H4 (cell line): ENCODE data around the gene DGKI. TPM values are rescaled to one million over a fixed set of nuclear protein-coding genes. Genes with fewer than 3 reads are reported as not detected.

Source experiments
- DNase-seq: peaks from one replicate; pipeline ENCODE4 v3.0.0-alpha.2; 2015; ENCODE audit warnings: low spot score
- total RNA-seq: library from RNA; depleted of rRNA; stranded (reverse); fragments of >200 nt; shearing (Covaris generic); gene quantifications from 2 replicates; pipeline ENCODE4 v1.2.3, GENCODE V29; 2014

The DGKI gene
- total RNA-seq, 1 experiment from 2014 or later = 1.5 TPM

DNA sequence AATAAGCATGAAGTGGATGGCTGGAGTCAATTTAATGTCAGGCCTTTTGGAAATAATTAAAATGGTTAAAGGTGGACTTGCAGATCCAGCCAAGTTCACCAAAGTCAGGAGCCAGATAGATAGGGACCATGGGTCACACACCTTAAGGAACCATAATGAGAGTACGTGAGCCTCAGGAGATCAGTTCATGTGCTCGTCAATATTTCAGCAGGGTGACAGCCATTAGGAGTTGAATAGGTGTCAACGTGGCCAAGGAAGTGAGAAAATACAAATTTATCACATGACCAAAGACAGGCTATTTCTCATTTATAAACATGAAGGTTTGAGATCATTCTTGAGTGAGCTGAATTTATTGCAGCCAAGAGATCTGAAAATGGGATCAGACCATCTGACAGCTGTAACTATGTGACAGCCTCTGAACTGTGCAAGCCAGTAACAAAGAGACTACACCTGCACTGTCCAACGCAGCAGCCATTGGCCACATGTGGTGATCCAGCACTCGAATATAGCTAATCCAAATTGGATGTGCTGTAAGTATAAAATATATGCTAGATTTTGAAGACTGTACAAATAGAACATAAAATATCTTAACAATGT is 253.6 kb downstream of the DGKI start:
- no peak for DNase-seq

DNA sequence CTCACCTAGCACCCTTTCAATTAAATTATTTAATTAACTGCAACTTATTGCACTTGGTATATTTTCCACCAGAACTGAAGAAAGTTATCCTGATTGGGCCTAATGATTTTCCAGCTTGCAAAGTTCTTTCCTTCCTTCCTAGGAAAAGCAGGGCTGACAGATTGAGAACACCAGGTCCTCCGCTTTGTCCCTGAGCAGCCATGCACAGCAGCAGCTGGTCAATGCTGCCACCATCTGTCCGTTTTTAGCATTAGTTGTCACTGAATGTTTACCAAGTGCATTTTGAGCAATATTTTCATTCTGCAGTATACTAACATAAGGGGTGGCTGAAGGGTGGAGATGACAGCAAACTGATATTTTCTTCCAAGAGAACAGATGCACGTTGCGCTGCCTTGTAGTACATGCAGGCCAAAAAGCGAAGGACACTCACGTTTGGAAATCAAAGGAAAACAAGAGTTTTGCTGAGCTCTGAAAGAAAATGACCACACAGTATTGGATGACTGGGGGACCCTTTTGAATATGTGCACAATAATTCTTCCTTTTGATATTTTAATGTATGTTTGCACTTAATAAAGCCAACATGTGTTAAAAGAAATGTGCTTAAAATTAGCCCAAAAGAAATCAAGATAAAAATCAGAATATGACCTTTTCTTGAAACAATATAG is 254.4 kb downstream of the DGKI start:
- peak; percentile 86 for DNase-seq

DNA sequence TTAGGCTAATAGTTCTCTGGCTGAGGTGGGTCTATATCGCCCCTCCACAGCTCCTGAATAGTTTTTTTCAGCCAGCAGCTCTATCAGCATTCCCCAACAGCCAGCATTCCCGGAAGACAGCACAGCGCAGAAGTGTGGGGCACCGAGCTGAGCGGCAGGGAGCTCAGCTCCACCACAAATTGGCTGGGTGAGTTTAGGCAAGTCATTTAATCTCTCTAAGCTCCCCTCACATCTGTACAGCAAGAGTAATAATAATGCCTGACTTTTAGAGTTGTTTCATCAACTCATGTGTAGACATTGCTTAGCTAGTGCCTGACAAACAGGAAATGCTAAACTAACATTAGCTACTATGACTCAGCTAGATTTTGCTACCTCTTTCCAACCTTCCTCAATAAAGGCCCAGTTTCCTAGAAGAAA is 255.3 kb downstream of the DGKI start:
- peak; percentile 69 for DNase-seq

DNA sequence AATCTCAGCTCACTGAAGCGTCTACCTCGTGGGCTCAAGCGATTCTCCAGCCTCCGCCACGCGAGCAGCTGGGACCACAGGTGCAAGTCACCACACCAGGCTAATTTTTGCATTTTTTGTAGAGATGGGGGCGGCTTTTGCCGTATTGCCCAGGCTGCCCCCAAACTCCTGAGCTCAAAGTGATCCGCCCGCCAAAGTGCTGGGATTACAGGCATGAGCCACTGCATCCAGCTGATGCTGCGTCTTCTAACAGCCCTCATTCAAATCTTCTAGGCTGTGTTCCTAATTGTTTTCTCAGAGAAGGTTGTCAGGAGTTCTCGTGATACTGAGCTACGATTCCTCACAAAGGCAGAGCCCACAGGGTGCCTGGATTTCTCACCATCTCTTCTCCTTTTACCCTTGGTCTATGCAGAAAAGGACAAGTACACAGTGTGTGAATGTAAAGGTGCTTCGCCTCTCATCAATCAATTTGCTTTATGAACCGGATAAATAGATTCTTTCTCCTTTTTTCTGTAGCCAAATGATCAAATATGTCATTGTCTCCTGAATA is 255.9 kb downstream of the DGKI start:
- no peak for DNase-seq

DNA sequence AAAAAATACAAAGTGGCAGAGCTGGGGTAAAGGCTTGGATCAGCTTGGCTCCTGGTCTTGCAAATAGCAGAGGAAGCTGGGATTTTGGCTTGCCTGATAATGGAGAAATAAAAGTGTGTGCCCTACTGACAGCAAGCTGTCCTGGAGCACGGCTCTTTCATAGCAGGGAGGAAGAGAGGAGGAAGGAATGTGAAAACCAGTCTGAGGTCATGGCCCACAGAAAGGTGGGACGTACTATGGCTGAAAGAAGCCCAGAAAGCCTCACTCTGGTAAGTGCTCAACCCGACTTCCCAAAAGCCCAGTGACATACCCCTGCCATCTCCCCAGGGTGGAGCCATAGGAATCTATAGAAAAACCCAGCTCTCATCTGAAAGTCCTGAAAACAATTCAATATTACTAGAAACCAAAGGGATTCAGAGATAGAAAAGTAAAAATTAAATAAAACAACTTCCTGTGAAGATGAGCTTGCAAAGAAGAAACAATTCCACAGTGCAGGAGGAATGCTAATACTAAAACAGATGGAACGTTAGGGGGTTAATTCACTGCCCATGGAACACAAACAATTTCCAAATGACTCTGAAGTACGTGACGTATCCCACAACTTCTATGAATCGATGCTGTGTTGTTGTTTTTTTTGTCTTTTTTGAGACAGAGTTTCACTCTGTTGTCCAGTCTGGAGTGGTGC is 256.6 kb downstream of the DGKI start:
- DNase-seq = no peak

DNA sequence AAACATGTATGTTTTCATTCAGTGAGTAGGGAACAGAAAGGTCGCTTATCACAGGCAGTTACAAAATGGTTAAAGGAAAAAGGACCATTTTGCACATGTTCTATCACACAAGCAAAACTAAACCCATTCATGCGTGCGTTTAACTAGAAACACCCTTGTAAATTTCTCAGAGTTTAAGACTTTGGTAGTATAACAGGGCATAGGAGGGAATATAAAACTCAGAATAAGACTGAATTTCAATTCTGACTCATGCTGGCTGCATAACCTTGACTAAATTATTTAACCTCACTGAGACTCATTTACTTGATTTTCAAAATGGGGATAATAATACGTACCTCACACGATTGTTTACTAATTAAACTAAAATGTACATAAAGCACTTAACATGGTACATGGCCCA is 259.4 kb downstream of the DGKI start:
- no peak for DNase-seq

DNA sequence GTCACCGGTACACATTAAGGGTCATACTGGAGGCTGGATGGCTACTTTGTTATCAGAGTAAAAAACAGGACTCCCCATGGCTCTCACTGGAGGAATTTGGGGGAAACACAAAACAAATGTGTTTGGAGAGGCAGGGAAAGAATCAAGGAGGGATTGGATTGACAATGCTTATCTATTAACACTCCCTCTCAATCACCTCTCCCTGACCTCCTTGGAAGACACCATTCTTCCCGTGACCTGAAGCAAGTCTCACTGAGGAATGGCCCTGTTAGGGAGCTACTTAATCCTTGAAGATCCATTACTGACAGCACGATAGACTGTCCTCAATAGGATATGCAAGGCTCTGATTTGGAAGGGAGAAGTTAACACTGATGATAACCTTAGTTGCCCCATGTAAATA is 261.2 kb downstream of the DGKI start:
- no peak for DNase-seq

DNA sequence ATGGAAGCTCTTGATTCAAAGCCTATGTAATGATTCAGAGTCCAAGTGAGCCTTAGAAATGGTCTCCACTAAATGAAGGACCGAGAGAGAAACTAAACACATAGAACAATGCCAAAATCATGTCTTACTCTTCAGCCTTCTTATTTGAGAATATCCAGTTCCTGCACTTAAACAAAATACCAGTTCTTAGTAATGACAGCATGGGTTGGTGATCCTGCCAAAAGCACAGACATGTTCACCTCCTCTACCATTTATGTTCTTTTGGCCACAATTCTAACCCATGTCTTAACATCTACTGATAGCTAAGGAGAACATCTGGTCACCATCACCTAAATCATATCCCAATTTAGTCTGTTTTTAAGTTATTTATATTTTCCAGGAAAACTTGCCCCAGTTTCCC is 263.6 kb downstream of the DGKI start:
- DNase-seq = no peak

DNA sequence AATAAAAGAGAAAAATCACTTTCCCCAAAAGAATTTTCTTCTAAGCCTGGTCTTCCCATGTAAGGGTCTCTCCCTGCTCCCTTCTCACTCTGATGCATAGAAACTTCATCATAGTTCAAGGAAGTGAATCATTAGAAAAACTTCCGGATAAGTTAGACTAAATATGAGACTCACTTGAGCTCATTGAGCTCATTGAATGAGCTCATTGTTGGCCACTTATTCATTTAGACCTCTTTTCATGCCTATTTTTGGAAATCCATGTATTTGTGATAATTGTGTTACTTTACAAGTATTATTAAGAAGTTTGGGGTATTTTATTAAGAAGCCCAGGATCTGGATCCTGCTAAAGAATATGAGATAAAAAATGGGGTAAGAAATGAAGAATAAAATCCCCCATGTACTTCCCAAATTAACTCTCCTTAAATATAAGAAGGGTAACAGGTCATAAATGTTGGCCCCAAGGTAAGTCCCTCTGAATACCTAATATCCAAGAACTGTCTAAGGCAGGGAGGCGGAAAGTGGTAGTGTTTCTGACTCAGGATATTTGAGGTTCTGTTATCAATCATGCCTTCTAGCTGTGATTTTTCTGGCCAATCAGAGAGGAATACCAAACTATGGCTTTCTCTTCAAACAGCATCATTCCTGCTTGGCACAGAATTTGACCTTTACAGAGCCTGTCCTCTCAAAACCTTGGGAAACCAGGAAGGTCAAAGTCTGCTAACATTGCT is 266.7 kb downstream of the DGKI start:
- peak; percentile 75 for DNase-seq

DNA sequence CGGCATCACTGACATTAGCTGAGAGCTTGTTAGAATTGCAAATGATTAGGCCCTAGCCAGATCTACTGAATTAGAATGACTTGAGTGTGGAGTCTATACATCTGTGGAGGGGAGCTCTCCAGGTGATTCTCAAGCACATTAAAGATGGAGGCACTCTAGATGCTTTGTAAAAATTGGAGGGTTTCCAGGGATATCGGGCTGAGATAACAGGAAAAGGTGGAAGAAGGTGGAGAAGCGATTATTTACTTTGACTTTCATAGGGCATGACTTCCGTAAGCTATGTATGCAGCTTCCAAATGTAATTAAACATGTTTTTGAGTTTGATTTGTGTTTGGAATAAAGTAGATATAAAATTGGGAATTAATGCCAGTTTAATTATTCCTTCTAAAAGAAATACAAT is 268.2 kb downstream of the DGKI start:
- DNase-seq = no peak

DNA sequence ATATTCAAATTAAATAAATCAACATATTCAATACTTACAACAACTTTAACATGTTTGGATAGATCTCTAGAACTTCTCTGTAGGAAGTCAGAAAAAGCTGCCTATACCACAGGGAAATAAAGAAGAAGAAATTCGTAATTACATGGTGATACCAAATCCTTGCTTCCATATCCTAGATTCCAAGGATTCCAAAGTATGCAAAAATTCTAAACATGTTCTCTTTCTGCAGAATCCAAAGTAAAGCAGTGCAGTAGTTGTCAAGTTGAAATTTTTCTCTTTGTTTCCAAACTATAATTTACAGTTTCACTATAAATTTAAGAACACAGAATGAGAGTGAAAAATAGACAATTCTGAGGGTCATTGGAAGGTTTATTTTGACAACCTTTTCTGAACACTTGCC is 269.6 kb downstream of the DGKI start:
- DNase-seq = no peak

DNA sequence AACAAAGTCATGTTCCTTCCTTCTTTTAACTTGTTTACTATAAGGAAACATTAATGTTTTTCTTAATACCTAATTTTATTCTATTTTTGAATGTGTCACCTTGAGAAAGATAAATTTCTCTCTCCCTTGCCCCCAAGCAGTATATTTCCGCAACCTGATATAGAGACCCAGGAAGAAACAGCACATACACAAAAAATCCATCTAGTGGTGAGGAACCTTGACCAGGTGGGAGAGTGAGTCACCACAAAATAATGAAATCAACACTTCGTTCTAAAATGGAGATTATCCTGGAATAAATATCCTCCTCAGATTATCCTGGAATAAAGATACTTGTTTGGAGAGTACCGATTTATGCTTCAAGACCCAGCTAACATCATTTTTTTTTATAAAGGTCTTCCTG is 270.3 kb downstream of the DGKI start:
- DNase-seq = no peak

DNA sequence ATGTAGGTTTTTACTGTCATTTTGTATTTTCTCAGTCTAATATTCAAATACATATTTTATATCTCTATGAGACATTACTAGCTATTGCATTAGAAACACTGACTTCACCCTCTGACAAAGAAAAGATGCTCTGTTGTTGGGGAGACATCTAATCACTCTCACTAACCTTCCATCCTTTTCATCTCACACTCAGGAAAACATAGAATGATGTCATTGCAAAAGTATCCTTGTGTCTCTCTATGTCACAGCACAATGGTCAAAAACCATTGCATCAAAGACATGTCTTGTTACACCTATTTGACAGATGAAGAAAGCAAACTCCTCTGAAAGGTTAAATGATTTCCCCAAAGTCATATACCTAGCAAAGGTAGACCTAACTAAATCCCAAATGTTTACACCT is 272.0 kb downstream of the DGKI start:
- no peak for DNase-seq

DNA sequence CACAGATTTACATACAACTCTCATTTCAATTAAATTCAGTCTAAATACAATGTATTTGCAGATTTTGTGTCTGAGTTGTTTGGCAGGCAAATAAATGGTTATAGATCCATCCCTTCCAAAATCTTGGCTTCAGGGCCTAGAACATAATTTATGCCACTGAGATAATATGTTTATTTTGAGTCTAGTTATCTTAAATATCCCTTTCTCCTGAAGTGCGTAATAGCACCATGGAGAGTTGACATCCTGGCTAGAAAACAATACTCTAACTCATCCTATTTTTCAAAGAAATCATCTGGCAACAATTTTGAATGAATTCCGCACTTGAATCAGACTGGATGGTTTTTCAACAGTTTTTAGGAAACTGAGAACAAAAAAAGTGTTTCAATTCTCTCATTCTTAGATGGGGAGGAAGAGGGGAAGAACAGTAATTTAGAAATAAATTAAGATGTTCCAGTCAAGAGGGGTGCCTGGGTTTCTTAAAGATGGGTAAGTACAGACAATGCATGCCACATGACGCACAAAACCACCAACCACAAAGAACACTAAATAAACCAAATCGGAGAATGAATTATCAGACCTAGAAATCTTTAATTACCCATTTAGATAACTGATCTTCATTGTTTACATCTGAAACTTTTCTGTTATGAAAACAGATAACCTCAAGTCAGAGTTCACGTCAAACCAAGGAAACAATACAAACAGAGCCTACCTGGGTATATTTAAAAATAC is 274.6 kb downstream of the DGKI start:
- DNase-seq = no peak

DNA sequence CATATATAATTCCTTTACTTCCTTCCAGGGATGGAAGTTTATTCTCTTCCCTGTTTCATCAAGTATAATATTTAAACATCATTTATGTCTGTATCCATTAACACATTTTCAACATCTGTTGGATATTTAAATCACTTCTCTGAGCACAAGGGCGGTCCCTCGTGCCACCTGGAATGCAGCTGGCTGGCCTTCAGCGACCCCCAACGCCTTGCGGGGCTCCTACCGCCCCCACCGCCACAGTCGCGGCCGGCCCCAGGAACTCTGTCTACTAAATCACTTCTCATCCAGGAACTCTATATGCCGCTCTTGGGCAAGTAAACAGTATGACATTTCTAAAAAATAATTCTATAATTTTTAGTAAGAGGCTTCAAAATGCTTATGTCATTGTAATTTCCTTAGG is 282.1 kb downstream of the DGKI start:
- no peak for DNase-seq

DNA sequence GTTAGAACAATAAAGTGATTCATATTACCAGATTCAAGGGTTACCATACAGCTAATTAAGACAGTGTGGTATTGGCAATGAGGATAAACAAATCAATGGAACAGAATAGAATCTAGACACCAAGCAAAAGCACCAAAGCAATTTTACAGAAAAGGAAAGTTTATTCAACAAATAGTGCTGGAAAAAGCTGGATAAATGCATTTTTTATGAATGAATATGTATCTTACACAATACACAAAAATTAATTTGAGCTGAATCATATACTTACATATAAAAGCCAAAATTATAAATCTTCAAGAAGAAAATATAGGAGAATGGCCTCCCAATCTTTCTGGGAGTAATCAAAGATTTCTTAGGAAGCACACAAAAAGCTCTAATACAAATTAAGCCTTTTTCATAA is 282.8 kb downstream of the DGKI start:
- no peak for DNase-seq

DNA sequence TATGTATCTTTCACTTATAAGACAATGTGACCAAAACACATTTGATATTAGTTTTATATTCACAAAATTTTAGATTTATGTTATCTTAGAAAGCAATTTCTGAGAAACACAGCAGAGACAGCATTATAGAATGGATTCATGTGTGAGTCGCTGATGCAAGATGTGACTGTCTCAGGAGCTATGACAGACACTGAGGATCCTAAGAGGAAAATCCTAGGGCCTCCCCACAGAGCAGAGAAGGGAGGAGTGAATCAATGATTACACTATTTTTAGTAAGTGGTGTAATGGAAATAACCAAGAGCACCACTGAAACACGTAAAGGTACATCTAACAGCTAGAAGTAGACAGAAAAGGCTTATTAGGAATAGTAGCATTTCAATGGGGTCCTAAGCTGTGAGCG is 299.3 kb downstream of the DGKI start:
- DNase-seq = no peak

DNA sequence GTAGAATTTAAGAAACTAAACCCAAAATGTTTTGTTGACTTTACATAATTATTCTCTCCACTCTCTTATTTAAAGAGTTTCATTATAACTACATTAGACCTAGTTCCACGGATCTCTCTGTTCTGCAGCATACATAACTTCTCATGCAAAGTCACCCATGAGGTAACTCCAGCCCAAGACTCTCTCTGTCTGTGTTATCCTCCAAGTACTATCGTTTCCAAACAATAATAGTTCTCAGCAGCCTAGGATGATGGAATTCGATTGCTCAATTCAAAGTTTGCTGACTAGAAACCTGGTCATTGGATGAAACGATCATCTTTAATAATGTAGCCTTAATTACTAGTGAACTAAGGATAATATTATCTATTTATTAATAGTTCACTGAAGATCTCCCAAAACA is 300.1 kb downstream of the DGKI start:
- DNase-seq = no peak

DNA sequence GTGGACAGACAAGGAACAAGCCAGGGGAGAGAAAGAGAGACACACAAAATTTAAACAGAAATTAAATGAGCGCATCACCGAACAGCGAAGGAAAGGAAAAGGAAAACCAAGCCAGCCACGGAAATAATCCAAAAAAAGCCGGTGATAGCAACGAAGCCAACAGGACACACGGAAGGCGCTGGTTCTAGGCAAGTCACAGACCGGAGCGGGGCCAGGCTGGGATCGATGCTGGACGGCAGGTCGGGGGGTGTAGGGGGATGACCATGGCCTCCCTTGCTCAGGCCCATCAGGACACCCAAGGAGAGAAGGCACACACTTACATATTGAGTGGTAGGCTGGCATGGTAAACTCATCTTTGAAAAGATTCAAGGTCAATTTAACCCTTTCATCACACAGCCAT is 300.8 kb downstream of the DGKI start:
- DNase-seq = no peak

DNA sequence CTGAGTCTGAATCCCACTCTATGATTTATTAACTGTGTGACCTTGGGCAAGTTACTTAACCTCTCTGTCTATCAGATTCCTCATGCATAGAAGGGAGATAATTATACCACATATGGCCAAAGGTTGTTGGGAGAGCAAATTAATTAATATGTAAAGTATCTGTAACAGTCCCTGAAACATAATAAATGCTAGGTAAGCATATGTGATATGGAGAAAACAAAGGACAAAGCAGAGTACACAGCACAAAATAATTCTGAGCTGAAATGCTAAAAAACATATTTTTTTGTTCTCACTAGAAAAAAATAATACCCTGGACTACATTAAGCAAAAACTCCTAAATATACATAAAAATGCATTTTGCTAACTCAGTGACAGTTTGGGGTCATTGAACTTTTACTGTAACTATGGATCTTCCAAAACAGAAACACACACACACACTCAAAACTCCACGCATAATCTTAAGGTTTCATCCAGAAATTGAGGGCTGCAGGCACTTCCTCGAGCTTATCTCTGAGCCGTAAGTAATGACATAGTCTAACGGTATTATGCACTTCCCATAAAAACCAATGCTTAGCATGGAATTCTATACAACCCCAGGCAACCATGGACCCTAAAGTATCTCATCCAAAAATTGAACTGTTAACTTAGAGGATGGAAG is 301.6 kb downstream of the DGKI start:
- no peak for DNase-seq

DNA sequence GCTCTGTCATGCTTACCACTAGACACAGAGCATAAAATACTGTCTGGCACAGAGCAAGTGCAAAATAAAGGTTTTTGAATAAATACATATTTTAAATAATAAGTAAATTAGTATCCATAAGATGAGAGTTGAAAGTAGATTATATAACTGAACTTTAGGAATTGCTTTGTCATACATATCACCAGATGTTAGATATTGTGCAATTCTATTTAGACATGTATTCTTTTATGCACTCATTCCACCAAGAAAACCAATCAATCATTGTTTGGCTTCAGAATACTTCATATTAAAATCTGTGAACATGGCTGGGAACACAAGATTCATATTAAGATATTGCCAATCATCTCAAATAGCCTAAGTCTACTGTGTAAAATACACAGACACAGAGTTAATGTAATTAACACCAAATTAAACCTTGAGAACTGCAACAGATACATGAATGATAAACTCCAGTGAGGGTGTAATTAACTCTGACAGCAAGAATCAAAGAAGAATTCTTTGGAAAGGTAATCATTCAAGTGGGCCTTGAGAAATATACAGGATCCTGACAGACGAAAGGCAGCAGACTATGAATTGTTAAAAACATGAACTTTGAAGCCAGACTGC is 302.2 kb downstream of the DGKI start:
- no peak for DNase-seq
